Measurements from ENCODE around the gene FAM222A. TPM values are rescaled to one million over a fixed set of nuclear protein-coding genes. Genes with fewer than 3 reads are reported as not detected.

FAM222A gene
- total RNA-seq, 1 experiment from 2014 or later = 1.6 TPM

- Mint-ChIP-seq H3K36me3 (no peaks in the 10 kb centered on the region), H3K9me3 (no peaks in the 10 kb centered on the region), H3K4me3 (no peak overlapping the region), H3K4me1 (no peaks in the 10 kb centered on the region), H3K27ac (no peak overlapping the region), H3K27me3 (ENCODE audit: low read depth) (no peaks in the 10 kb centered on the region)
- no peak for DNase-seq (ENCODE audit: low spot score)
- TF ChIP-seq ZNF263 (CRISPR knock-in tag; IDR thresholded peaks at IDR 0.05; ENCODE audit: low read depth) = no peak
- no peak for TF ChIP-seq ARID4B (CRISPR knock-in tag; IDR thresholded peaks at IDR 0.05; ENCODE audit: borderline replicate concordance)
- no peak for TF ChIP-seq NFATC4 (CRISPR knock-in tag; IDR thresholded peaks at IDR 0.05)
- TF ChIP-seq MYBL2 (CRISPR knock-in tag; IDR thresholded peaks at IDR 0.05) = no peak
- TF ChIP-seq, protein P1, sequence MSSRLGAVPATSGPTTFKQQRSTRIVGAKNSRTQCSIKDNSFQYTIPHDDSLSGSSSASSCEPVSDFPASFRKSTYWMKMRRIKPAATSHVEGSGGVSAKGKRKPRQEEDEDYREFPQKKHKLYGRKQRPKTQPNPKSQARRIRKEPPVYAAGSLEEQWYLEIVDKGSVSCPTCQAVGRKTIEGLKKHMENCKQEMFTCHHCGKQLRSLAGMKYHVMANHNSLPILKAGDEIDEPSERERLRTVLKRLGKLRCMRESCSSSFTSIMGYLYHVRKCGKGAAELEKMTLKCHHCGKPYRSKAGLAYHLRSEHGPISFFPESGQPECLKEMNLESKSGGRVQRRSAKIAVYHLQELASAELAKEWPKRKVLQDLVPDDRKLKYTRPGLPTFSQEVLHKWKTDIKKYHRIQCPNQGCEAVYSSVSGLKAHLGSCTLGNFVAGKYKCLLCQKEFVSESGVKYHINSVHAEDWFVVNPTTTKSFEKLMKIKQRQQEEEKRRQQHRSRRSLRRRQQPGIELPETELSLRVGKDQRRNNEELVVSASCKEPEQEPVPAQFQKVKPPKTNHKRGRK (CRISPR knock-in tag; IDR thresholded peaks at IDR 0.05; ENCODE audit: borderline replicate concordance) = no peak
- no peak for TF ChIP-seq ATF1 (CRISPR knock-in tag; IDR thresholded peaks at IDR 0.05)
- TF ChIP-seq ZNF232 (CRISPR knock-in tag; IDR thresholded peaks at IDR 0.05) = no peak
- no peak for TF ChIP-seq SP1 (CRISPR knock-in tag; conservative IDR thresholded peaks at IDR 0.05)
- POLR2A ChIA-PET = no interaction called here
- CTCF ChIA-PET = interaction anchor here (1.6 to 1.7 kb wide), 2 partner anchors 33 to 37 kb away, joined by 4 to 7 read pairs; no protein-coding TSS in a partner anchor
- no peak for ATAC-seq
Observed at GRCh38 chr12:109807954-109808643, 94.5 kb downstream of the FAM222A start.

- POLR2A ChIA-PET = no interaction called here
- Mint-ChIP-seq H3K27me3 (ENCODE audit: low read depth) (no peaks in the 10 kb centered on the region), H3K27ac (no peak overlapping the region), H3K4me1 (no peaks in the 10 kb centered on the region), H3K9me3 (no peaks in the 10 kb centered on the region), H3K36me3 (no peaks in the 10 kb centered on the region), H3K4me3 (no peak overlapping the region)
- TF ChIP-seq FOXK1 (CRISPR knock-in tag; IDR thresholded peaks at IDR 0.05) = no peak
- TF ChIP-seq ZNF317 (CRISPR knock-in tag; IDR thresholded peaks at IDR 0.05; ENCODE audit: borderline replicate concordance, low read depth) = no peak
- TF ChIP-seq, protein P2, sequence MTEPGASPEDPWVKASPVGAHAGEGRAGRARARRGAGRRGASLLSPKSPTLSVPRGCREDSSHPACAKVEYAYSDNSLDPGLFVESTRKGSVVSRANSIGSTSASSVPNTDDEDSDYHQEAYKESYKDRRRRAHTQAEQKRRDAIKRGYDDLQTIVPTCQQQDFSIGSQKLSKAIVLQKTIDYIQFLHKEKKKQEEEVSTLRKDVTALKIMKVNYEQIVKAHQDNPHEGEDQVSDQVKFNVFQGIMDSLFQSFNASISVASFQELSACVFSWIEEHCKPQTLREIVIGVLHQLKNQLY (CRISPR knock-in tag; IDR thresholded peaks at IDR 0.05) = no peak
- CTCF ChIA-PET = interaction anchor here (1.6 kb wide), 1 partner anchor 36 kb away, joined by 7 read pairs; no protein-coding TSS in a partner anchor
- DNase-seq (ENCODE audit: low spot score) (no peak), ATAC-seq (no peak)
Observed at GRCh38 chr12:109808876-109809646, 95.4 kb downstream of the FAM222A start.

DNA sequence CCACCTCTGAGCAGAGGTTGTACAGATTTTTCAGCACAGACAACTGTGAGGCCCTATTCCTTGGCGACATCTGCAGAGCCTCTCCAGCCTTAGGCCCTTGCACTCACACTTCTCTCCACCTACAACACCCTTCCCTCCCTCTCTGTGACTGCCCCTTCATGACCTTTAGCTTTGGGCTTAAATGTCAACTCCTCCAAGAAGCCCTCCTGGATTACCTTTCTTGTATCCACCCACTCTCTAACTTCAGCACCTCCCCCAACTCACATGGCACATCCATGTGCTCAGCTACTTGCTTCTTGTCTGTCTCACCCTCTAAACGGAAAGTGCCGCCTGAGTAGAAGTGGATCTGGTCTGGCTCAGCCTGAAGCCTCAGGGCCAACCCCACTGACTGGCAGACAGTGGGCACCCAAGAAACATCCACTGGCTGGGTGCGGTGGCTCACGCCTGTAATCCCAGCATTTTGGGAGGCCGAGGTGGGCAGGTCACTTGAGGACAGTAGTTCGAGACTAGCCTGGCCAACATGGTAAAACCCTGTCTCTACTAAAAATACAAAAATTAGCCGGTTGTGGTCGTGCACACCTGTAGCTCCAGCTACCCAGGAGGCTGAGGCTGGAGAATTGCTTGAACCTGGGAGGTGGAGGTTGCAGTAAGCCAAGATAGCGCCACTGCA lies 97.5 kb downstream of the FAM222A start:
- no peak for ATAC-seq
- Mint-ChIP-seq H3K27ac (no peak overlapping the region), H3K4me3 (no peak overlapping the region), H3K4me1 (no peaks in the 10 kb centered on the region), H3K27me3 (ENCODE audit: low read depth) (no peaks in the 10 kb centered on the region), H3K36me3 (no peaks in the 10 kb centered on the region), H3K9me3 (no peaks in the 10 kb centered on the region)
- CTCF ChIA-PET = interaction anchor here (1.2 to 1.7 kb wide), 2 partner anchors 34 to 43 kb away, joined by 6 to 9 read pairs; no protein-coding TSS in a partner anchor
- DNase-seq (ENCODE audit: low spot score) = no peak
- POLR2A ChIA-PET = no interaction called here
- TF ChIP-seq SOX15 (CRISPR knock-in tag; IDR thresholded peaks at IDR 0.05) (no peak), CBFB (CRISPR knock-in tag; IDR thresholded peaks at IDR 0.05; ENCODE audit: low read depth) (no peak), ARID4B (CRISPR knock-in tag; IDR thresholded peaks at IDR 0.05; ENCODE audit: borderline replicate concordance) (no peak), ZNF219 (CRISPR knock-in tag; IDR thresholded peaks at IDR 0.05; ENCODE audit: borderline replicate concordance) (no peak), ZNF232 (CRISPR knock-in tag; IDR thresholded peaks at IDR 0.05) (no peak)

Measured in WTC11 (cell line).